Activated CD4-positive, CD25-positive, alpha-beta regulatory T cell (primary cell): ENCODE measurements around the gene DDAH1.
"Not testable (repeated sequence)": the region's sequence is repeated elsewhere in the genome, so short reads cannot be mapped to it uniquely, and the experiment has no call there.

ENCODE experiments used
- DNase-seq, 4 experiments: peaks; one replicate each; lab custom pipeline; 2025; lab: John Stamatoyannopoulos, UW

Gene DDAH1

DNA sequence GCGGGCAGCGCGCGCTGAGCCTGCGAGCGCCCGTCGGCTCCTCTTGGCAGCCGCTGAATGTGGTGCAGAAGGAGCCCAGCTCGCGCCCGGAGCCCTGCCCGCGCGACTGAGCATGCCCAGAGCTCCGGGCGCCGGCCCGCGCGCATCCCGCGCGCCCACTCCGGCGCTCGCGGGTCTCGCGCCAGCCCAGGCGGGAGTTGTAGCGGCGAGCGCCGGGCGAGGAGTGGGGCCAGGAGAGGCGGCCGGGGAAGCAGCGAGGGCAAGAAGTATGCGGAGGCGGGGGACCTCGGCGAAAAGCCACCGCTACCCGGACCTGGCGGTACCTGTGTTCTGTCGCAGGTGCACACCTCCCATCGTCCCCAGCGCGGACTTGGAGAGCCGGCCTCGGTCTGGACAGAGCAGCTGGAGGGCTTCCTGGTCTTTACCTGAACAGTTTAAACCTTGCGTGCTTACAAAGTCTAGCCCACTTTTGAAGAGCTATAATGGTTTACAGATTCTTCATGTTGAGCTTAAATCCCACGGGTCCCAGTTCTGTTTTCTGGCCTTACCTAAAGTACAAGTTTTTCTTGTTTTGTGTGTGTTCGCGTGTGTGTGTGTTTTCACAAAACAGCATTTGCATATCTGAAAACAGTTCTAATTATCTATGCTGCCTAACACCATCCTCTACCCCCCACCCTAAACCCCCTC, at the start of gene DDAH1:
Gene DDAH1 (minus strand): TSS at position 61 of the 687 bp plus-strand sequence. CDS start 114 bp downstream, outside the sequence.
- DNase-seq = no peak

DNA sequence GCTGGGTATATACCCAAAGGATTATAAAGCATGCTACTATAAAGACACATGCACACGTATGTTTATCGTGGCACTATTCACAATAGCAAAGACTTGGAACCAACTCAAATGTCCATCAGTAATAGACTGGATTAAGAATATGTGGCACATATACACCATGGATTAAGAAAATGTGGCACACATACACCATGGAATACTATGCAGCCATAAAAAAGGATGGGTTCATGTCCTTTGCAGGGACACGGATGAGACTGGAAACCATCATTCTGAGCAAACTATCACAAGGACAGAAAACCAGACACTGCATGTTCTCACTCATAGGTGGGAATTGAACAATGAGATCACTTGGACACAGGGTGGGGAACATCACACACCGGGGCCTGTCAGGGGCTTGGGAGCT, 49.0 kb upstream of the DDAH1 start:
- not testable (repeated sequence) for DNase-seq

- DNase-seq = no peak
Measured at GRCh38 chr1:85504417-85504816, 39.5 kb upstream of the DDAH1 start.

DNA sequence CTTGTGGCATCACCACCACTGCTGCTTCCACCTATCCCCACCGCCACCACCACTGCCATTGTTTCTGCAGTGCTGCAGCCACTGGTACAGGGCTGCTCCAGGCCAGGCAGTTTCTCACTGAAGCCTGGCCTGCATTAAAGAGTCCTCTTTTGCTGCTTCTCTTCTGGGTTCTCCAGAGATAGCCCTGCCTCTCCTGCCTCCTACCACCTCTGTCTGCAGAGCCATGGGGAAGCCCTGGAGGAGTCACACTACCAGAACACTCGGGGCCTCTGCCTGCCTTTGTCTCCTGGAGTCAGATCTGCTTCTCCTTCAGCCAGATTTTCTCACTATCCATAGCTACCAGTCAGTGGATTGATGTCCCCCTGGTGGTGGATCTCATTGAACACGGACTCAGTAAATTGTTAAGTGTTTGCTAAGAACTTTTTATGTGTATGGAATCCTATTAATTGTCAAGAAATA, 37.7 kb upstream of the DDAH1 start:
- DNase-seq = no peak

- no peak for DNase-seq
Measured at GRCh38 chr1:85502171-85502570, 37.2 kb upstream of the DDAH1 start.

DNA sequence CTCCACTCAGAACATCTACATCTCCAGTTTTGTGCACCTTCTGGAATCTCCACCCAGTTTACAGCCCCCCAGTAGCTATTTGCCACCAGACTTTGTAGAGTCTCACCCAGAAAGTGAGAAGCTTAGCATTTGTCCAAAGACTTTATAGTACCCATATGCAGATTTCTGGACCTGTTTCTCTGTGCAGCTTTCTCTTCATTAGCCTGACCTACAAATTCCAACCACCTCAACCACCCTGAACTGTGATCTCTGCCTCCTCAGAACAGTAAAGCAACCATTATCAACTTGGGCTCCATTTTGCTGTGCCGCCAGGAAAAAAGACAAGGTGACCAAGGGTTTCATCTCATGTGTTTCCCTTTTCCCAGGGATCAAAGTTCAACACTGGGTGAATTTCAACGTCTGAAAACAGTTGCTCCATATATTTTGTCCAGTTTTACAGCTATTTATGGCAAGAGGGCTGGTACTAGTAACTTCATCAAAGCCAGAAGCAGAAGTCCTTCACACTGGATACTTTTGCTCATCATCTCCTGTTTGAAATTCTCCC, 36.5 kb upstream of the DDAH1 start:
- DNase-seq = no peak

DNA sequence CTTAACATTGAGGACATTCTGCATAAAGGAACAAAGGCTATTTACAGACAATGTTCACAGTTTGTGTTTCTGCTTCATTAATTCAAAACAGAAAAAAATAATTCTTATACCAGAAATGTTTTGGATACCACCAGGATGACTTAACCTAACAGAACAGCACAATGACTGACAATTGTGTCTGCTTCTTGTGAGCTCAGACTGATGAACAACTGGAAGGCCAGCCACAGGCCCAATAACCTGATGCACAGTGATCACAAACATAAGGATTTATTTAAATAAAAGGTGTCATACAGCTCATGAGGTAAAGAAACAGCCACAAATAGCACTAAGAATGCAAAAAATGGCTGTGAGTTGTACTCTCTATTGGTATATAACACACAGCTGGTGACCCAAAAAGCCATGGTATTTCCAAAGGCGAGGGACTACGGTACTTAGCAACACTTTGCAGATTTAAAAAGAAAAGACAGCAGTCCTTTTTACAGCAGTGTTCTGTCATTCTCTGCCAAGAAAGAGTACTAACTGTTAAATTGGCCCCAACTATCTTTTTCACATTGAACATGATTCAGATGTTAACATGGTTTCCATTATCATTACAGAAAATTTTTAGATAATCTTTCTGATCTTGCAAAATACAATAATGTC, 32.1 kb upstream of the DDAH1 start:
- DNase-seq = no peak

DNA sequence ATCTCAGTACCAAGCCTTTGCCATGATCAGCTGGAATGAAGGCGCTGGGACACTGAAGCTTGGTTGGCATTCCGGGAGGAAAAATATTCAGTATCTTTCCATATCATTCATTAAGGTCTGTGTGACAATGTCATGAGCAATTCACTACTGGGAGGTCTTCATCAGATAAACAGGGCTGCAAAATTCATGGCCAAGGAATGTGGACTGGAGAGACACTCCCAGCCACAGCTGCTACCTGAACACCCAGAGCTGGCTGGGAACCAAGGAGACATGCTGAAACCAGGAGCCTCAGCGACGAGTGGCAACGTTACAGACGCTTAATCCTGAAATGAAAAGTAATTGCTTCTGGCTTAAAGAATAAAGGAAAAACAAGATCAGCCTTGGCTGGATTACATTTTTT, 30.6 kb upstream of the DDAH1 start:
- DNase-seq = no peak

- no peak for DNase-seq
Measured at GRCh38 chr1:85494904-85495266, 29.9 kb upstream of the DDAH1 start.

DNA sequence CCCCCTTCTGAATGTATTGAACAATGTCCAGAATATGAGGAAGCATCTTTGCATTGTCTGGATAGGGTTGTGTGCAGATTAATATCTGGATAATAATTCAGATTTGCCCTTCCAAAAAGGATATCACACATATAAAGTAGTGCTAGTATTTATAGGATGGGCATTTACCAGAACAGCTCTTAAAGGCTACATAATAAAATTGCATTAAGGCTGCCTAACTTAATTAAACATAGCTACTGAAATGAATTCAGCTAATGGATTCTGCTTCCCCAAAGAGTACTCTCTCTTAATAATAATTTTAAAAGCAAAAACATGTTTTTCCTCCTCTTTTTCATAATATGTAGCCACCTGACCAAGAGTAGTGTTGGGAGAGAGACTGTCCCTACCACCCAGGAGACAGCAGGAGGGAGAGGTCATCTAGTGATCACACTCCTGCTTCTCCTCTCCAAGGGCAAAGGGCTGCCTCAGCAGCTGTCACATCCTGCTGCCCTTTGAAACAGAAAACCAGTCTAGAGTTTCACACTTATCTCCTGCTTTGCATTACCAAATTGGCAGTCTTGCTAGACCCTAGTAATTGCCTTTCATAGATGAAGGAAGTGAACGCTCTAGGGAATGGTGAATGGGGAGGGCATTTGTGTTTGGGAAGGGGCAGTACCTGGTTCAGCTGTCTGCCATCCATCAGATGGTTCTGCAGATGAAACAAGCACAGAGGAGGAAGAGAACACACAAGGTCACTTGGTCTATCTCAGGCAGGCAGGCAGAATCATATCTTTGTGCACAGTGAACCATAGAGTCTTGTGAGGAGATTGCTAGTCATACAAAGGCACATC, 29.3 kb upstream of the DDAH1 start:
- DNase-seq = no peak

DNA sequence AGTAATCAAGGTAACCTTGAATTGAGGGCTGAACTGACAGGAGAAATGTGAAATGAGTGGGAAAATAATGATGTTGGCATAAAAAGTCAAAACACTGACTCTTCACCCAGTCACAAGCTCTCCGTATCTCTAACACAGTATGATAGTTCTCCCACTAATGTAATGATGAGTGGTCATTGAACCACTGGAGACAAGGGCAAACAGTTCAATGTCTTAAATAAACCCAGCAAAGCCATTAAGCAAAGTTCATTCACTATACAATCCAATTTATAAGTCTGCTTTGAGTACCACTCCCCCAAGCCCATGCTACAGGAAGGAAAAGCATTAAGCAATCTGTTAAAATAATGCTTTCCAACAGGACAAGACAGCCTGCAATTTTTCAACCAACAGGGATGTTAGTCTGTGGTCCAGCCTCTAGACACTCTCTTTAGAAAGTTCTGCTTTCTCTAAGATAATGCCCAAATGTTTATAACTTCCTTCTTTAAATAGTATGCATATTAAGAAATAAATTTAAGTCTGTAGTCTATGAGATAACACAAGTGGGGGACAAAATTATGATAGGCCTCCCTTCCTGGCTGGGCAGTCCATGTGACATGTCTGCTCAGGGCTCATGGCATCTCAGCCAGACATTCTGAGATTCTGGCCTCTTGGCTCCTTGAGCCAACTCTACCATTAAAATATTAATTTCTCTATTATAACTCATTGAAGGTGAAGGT, 25.5 kb upstream of the DDAH1 start:
- DNase-seq = no peak

- DNase-seq = no peak
Measured at GRCh38 chr1:85488126-85488525, 23.2 kb upstream of the DDAH1 start.

DNA sequence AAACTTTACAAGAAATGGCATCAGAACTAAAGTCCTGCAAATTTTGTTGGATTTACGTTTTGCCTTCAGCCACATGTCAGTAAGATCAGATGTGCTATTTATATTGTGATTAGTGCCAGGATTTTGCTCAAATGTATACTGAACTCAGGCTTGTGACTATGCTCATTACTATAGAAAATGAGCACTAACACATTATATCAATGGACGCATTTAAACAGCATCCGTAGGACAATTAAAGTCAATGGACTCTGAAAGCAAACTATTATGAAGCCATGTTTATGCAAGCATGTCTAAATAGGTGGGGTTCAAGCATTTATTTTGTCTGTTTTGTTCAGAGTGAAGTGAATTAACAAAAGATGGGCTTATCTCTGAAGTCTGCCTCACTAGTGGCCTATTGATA, 20.6 kb upstream of the DDAH1 start:
- no peak for DNase-seq

GRCh38 chr1:85484716-85485115, 19.8 kb upstream of the DDAH1 start:
- no peak for DNase-seq

DNA sequence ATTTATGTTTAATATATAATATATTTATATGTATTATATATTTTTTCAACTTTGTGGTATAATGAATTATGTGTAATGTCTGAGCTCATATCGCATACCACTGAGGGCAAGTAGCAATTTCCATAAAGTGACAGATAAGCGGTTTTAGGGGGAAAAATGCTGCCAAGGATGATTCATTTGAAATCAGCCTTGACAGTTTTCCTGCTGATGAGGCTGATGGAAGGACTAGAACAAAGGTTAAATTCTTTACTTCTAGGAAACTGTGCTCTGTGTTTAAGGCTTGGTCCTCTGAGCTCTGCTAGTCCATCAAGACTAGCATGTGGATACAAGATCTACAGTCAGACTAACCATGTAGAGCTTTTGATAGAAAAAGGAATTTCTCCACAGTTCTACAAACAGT, 19.3 kb upstream of the DDAH1 start:
- no peak for DNase-seq

DNA sequence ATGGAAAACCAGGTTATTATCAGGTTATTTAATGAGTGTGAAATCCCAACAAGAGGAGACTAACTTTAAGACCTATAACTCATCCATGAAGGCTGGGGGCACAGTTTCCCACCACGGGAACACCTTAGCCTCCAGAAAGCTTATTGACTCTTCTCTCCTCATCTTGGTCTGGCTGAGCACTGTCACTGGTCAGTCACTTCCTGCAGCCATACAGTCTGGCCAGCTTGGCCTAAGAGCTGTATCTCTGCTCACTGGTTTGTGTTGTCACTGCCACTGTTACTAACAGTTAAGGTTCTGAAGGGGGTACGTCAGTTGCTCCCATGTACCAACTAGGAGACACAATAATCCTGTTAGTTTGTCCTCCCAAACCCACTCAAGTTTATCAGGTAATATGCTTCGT, 16.7 kb upstream of the DDAH1 start:
- no peak for DNase-seq

DNA sequence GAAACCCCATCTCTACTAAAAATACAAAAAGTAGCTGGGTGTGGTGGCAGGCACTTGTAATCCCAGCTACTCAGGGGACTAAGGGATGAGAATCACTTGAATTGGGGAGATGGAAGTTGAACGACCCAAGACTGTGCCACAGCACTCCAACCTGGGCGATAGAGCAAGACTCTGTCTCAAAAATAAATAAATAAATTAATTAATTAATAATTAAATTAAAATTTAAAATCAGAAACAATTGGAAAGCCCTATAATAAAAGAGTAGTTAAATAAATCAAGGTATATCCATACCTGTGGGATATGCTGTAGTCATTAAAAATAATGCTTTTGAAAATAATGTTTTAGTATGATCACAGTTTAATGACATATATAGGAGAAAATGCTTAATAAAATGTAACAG, 15.6 kb upstream of the DDAH1 start:
- no peak for DNase-seq

GRCh38 chr1:85479491-85479890, 14.5 kb upstream of the DDAH1 start:
- DNase-seq = no peak

GRCh38 chr1:85478366-85478765, 13.4 kb upstream of the DDAH1 start:
- DNase-seq = no peak

DNA sequence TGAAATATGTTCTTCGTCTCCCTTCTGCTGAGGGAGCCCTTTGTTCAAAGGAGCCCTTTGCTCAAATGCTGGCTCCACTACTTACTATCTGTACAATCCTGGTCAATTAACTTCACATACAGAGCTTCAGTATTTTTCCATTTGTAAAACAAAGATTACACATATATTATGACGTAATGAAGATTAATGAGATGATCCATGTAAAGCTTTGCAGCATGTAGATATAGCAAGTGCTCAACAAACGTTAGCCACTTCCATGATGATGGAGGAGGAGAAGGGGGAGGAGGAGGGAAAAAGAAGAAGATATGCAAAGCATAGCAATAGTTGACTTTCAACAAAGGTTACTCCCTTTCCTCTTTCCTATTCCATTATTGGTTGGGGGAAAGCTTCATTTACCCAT, 10.1 kb upstream of the DDAH1 start:
- DNase-seq = no peak

GRCh38 chr1:85473390-85473789, 8.4 kb upstream of the DDAH1 start:
- no peak for DNase-seq

DNA sequence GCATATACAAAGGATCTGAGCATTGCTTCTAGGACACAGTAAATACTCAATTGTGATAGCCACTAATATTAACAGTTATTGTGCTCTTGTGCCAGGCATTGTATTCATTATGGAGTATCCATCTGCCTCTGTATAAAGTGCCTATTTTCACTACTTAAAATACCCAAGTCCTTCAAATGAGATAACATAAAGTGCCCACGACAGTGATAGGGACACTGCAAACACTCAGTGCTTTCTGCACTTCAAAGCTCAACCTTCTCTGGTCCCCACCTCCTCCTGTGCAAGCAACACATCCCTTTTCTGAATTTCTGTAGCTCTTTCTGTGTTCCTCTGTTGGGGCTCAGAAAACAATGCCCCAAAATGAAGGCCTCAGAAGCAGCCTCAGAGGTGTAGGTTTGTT, 6.6 kb upstream of the DDAH1 start:
- DNase-seq = no peak
